ENCODE measurements around the gene KRTAP12-2. TPM values are rescaled to one million over a fixed set of nuclear protein-coding genes. Genes with fewer than 3 reads are reported as not detected.

KRTAP12-2 gene
- total and polyA plus RNA-seq, 4 donors = not detected

GRCh38 chr21:44648557-44649311 lies 18.0 kb downstream of the KRTAP12-2 start:
- WGBS = 79% methylated on average over 33 of the region's 33 CpGs
- TF ChIP-seq YY1 (IDR thresholded peaks at IDR 0.05) (no peak), ATF3 (IDR thresholded peaks at IDR 0.05) (no peak), TAF1 (conservative IDR thresholded peaks at IDR 0.05) (no peak), EGR1 (IDR thresholded peaks at IDR 0.05; ENCODE audit: low read depth in 2 of 2) (no peak), FOXA2 (IDR thresholded peaks at IDR 0.05) (no peak), RAD21 (IDR thresholded peaks at IDR 0.05) (no peak), FOXA1 (IDR thresholded peaks at IDR 0.05) (no peak), REST (IDR thresholded peaks at IDR 0.05) (no peak), GABPA (IDR thresholded peaks at IDR 0.05 in 1 of 2, conservative IDR thresholded peaks at IDR 0.05 in 1 of 2) (no peak), HNF4A (conservative IDR thresholded peaks at IDR 0.05) (no peak), ZBTB33 (IDR thresholded peaks at IDR 0.05) (no peak), RXRA (IDR thresholded peaks at IDR 0.05) (no peak), NR2F2 (IDR thresholded peaks at IDR 0.05) (no peak), SP1 (IDR thresholded peaks at IDR 0.05) (no peak), CTCF (IDR thresholded peaks at IDR 0.05; ENCODE audit: low read depth, low read length, missing input control) (no peak)
- H3K4me3 ChIP-seq (ENCODE audit: low read depth in 1 of 3, low read length in 3 of 3) = no peak overlapping the region
- no peak overlapping the region for H3K27ac ChIP-seq (ENCODE audit: low read depth in 1 of 2, low read length in 2 of 2)
- no peak overlapping the region for H3K9ac ChIP-seq (ENCODE audit: low read depth in 1 of 2, low read length in 2 of 2)
- no peaks in the 10 kb centered on the region for H3K36me3 ChIP-seq (ENCODE audit: control insufficient read depth in 4 of 4, insufficient read depth in 3 of 4, low read depth in 1 of 4, low read length in 3 of 4)
- H3K27me3 ChIP-seq (ENCODE audit: control insufficient read depth in 4 of 4, insufficient read depth in 4 of 4, low read length in 3 of 4) = no peaks in the 10 kb centered on the region
- peaks cover 0 to 9% (median 2%) of the 10 kb centered on the region in 4 donors for H3K9me3 ChIP-seq (ENCODE audit: control insufficient read depth in 4 of 4, low read length in 3 of 4)
- DNase-seq (ENCODE audit: low spot score) = no peak
- H3K4me1 ChIP-seq (ENCODE audit: control insufficient read depth in 4 of 4, insufficient read depth in 4 of 4, low read length in 3 of 4) = no peaks in the 10 kb centered on the region

- Histone ChIP-seq H3K9ac (ENCODE audit: low read depth in 1 of 2, low read length in 2 of 2) (no peak overlapping the region), H3K4me1 (ENCODE audit: control insufficient read depth in 4 of 4, insufficient read depth in 4 of 4, low read length in 3 of 4) (no peaks in the 10 kb centered on the region), H3K27me3 (ENCODE audit: control insufficient read depth in 4 of 4, insufficient read depth in 4 of 4, low read length in 3 of 4) (no peaks in the 10 kb centered on the region), H3K36me3 (ENCODE audit: control insufficient read depth in 4 of 4, insufficient read depth in 3 of 4, low read depth in 1 of 4, low read length in 3 of 4) (no peaks in the 10 kb centered on the region), H3K27ac (ENCODE audit: low read depth in 1 of 2, low read length in 2 of 2) (no peak overlapping the region), H3K4me3 (ENCODE audit: low read depth in 1 of 3, low read length in 3 of 3) (no peak overlapping the region), H3K9me3 (ENCODE audit: control insufficient read depth in 4 of 4, low read length in 3 of 4) (peaks cover 0 to 11% (median 3%) of the 10 kb centered on the region in 4 donors)
- 51% methylated on average over 8 of the region's 8 CpGs for WGBS
- no peak for DNase-seq (ENCODE audit: low spot score)
- TF ChIP-seq NR2F2 (IDR thresholded peaks at IDR 0.05) = no peak
- no peak for TF ChIP-seq HNF4G (IDR thresholded peaks at IDR 0.05)
- TF ChIP-seq REST (IDR thresholded peaks at IDR 0.05) = no peak
- TF ChIP-seq ATF3 (IDR thresholded peaks at IDR 0.05) = no peak
- TF ChIP-seq RXRA (IDR thresholded peaks at IDR 0.05) = no peak
- no peak for TF ChIP-seq ZBTB33 (IDR thresholded peaks at IDR 0.05)
- TF ChIP-seq EGR1 (IDR thresholded peaks at IDR 0.05; ENCODE audit: low read depth in 2 of 2) = no peak
- TF ChIP-seq HNF4A (conservative IDR thresholded peaks at IDR 0.05) = no peak
- no peak for TF ChIP-seq JUND (IDR thresholded peaks at IDR 0.05)
- TF ChIP-seq TAF1 (conservative IDR thresholded peaks at IDR 0.05) = no peak
- TF ChIP-seq YY1 (IDR thresholded peaks at IDR 0.05) = no peak
Measured at GRCh38 chr21:44647222-44647552, 19.5 kb downstream of the KRTAP12-2 start.

All from liver (tissue), 9 donors.